Stromal cell of bone marrow (primary cell): Measurements from ENCODE around the gene SH3BGRL3.

Experiments used
- DNase-seq: peaks from one replicate; pipeline ENCODE4 v3.0.0-alpha.2; 2012; ENCODE audit warnings: low read depth

SH3BGRL3 gene

GRCh38 chr1:26277719-26278118, 2.2 kb upstream of the SH3BGRL3 start:
- DNase-seq: no peak

- DNase-seq: peak; percentile 98
These were observed 1.6 kb upstream of the SH3BGRL3 start for GRCh38 chr1:26278303-26278702.

GRCh38 chr1:26278724-26279455, 996 bp upstream of the SH3BGRL3 start:
- DNase-seq: peak; percentile 84

GRCh38 chr1:26280333-26281042, 602 bp downstream of the SH3BGRL3 start:
- no peak for DNase-seq

GRCh38 chr1:26281091-26281958, 1.4 kb downstream of the SH3BGRL3 start:
- no peak for DNase-seq

- DNase-seq: no peak
These were observed 2.1 kb downstream of the SH3BGRL3 start for GRCh38 chr1:26281971-26282370.

GRCh38 chr1:26282401-26282918, 2.6 kb downstream of the SH3BGRL3 start:
- DNase-seq: no peak

- no peak for DNase-seq
These were observed 3.5 kb downstream of the SH3BGRL3 start for GRCh38 chr1:26283279-26283853.

GRCh38 chr1:26283871-26284596, 4.1 kb downstream of the SH3BGRL3 start:
- DNase-seq: no peak

GRCh38 chr1:26284597-26285347, 4.9 kb downstream of the SH3BGRL3 start:
- DNase-seq: peak; percentile 81

GRCh38 chr1:26285366-26286063, 5.6 kb downstream of the SH3BGRL3 start:
- no peak for DNase-seq

GRCh38 chr1:26286064-26286416, 6.2 kb downstream of the SH3BGRL3 start:
- no peak for DNase-seq

GRCh38 chr1:26287033-26287711, 7.3 kb downstream of the SH3BGRL3 start:
- DNase-seq: no peak

GRCh38 chr1:26287811-26288210, 7.9 kb downstream of the SH3BGRL3 start:
- DNase-seq: no peak

GRCh38 chr1:26288311-26288941, 8.5 kb downstream of the SH3BGRL3 start:
- no peak for DNase-seq

GRCh38 chr1:26289158-26290059, 9.5 kb downstream of the SH3BGRL3 start:
- DNase-seq: no peak

- DNase-seq: no peak
These were observed 10.4 kb downstream of the SH3BGRL3 start for GRCh38 chr1:26290122-26290881.
